GM12878 (cell line): ENCODE measurements around the gene ATP2A1.

Experiments used
- EP300 ChIP-seq, 2 experiments: fragments of 150-350 bp in 1 of 2; IDR thresholded peaks; 2 replicates each; pipeline ENCODE4 v1.6.1; 2011 to 2012; ENCODE audit warnings: low read depth in 2 of 2, low read length in 2 of 2, borderline replicate concordance in 1 of 2, improper control_type of control experiment in 1 of 2, inconsistent platforms in 1 of 2; ENCODE audit not compliant: control insufficient read depth in 1 of 2
- MYC ChIP-seq: IDR thresholded peaks from 2 replicates; pipeline ENCODE4 v1.6.1; 2011; ENCODE audit warnings: mild to moderate bottlenecking, low read length, moderate library complexity, inconsistent platforms; ENCODE audit not compliant: insufficient read depth, insufficient replicate concordance, insufficient read length, severe bottlenecking
- POLR2A ChIP-seq: IDR thresholded peaks from 2 replicates; pipeline ENCODE4 v1.6.1; 2011; ENCODE audit warnings: low read depth, mild to moderate bottlenecking, low read length
- RUNX3 ChIP-seq: IDR thresholded peaks from 2 replicates; pipeline ENCODE4 v1.6.1; 2012; ENCODE audit warnings: low read length, inconsistent platforms
- SIN3A ChIP-seq: IDR thresholded peaks from 2 replicates; pipeline ENCODE4 v1.6.1; 2012; ENCODE audit warnings: low read depth, low read length, improper control_type of control experiment
- TF ChIP-seq, protein P1 (sequence below), 3 experiments: IDR thresholded peaks in 2 of 3; conservative IDR thresholded peaks in 1 of 3; 2 replicates each; pipeline ENCODE4 v1.5.1; 2011; ENCODE audit warnings: low read depth in 3 of 3, low read length in 3 of 3, mild to moderate bottlenecking in 3 of 3, control low read depth in 2 of 3, moderate library complexity in 2 of 3, inconsistent platforms in 1 of 3, mixed read lengths in 1 of 3; ENCODE audit not compliant: control insufficient read depth in 2 of 3, insufficient read depth in 1 of 3; ENCODE audit errors: extremely low read depth in 1 of 3
- TF ChIP-seq, protein P2 (sequence below): fragments of 450-650 bp; IDR thresholded peaks from 2 replicates; pipeline ENCODE4 v1.6.1; 2018; ENCODE audit warnings: borderline replicate concordance, mild to moderate bottlenecking; ENCODE audit not compliant: partially characterized antibody

DNA sequence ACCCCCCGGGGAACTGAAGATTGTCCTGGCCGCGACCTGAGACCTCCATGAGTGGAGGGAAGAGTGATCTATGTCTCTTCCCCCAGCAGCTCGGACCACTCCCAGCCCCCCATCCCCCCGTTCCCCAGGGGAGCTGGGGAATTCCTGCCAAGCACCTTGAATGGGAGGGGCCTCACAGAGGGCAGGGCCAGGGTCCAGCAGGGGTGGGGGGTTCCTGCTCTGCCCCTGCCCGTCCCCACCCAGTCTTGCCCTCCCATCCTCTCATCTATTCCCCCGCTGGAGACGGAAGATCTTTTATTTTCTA is 41.6 kb upstream of the ATP2A1 start:
- TF ChIP-seq MYC (no peak), RUNX3 (no peak), POLR2A (no peak), SIN3A (no peak), EP300 (IDR thresholded peaks at IDR 0.05; ENCODE audit: borderline replicate concordance in 1 of 2, control insufficient read depth in 1 of 2, low read depth in 2 of 2, low read length in 2 of 2) (no peak)
- TF ChIP-seq, protein P1, sequence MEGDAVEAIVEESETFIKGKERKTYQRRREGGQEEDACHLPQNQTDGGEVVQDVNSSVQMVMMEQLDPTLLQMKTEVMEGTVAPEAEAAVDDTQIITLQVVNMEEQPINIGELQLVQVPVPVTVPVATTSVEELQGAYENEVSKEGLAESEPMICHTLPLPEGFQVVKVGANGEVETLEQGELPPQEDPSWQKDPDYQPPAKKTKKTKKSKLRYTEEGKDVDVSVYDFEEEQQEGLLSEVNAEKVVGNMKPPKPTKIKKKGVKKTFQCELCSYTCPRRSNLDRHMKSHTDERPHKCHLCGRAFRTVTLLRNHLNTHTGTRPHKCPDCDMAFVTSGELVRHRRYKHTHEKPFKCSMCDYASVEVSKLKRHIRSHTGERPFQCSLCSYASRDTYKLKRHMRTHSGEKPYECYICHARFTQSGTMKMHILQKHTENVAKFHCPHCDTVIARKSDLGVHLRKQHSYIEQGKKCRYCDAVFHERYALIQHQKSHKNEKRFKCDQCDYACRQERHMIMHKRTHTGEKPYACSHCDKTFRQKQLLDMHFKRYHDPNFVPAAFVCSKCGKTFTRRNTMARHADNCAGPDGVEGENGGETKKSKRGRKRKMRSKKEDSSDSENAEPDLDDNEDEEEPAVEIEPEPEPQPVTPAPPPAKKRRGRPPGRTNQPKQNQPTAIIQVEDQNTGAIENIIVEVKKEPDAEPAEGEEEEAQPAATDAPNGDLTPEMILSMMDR (IDR thresholded peaks at IDR 0.05 in 2 of 3, conservative IDR thresholded peaks at IDR 0.05 in 1 of 3; ENCODE audit: control insufficient read depth in 2 of 3, extremely low read depth in 1 of 3, insufficient read depth in 1 of 3, low read depth in 3 of 3, low read length in 3 of 3) = no peak
- TF ChIP-seq, protein P2, sequence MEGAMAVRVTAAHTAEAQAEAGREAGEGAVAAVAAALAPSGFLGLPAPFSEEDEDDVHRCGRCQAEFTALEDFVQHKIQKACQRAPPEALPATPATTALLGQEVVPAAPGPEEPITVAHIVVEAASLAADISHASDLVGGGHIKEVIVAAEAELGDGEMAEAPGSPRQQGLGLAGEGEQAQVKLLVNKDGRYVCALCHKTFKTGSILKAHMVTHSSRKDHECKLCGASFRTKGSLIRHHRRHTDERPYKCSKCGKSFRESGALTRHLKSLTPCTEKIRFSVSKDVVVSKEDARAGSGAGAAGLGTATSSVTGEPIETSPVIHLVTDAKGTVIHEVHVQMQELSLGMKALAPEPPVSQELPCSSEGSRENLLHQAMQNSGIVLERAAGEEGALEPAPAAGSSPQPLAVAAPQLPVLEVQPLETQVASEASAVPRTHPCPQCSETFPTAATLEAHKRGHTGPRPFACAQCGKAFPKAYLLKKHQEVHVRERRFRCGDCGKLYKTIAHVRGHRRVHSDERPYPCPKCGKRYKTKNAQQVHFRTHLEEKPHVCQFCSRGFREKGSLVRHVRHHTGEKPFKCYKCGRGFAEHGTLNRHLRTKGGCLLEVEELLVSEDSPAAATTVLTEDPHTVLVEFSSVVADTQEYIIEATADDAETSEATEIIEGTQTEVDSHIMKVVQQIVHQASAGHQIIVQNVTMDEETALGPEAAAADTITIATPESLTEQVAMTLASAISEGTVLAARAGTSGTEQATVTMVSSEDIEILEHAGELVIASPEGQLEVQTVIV = no peak
